Measurements from ENCODE around the gene TMEM266.

The TMEM266 gene

GRCh38 chr15:76206325-76206976 lies 146.7 kb downstream of the TMEM266 start:
- DNase-seq: peak; percentile 98
- H3K27me3 ChIP-seq: no peaks in the 10 kb centered on the region
- H3K4me3 ChIP-seq (ENCODE audit: low read depth, low read length): no peak overlapping the region
- TF ChIP-seq, protein P1, sequence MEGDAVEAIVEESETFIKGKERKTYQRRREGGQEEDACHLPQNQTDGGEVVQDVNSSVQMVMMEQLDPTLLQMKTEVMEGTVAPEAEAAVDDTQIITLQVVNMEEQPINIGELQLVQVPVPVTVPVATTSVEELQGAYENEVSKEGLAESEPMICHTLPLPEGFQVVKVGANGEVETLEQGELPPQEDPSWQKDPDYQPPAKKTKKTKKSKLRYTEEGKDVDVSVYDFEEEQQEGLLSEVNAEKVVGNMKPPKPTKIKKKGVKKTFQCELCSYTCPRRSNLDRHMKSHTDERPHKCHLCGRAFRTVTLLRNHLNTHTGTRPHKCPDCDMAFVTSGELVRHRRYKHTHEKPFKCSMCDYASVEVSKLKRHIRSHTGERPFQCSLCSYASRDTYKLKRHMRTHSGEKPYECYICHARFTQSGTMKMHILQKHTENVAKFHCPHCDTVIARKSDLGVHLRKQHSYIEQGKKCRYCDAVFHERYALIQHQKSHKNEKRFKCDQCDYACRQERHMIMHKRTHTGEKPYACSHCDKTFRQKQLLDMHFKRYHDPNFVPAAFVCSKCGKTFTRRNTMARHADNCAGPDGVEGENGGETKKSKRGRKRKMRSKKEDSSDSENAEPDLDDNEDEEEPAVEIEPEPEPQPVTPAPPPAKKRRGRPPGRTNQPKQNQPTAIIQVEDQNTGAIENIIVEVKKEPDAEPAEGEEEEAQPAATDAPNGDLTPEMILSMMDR (IDR thresholded peaks at IDR 0.05; ENCODE audit: low read depth, low read length): no peak
- peaks cover 16% of the 10 kb centered on the region for H3K36me3 ChIP-seq
- no peaks in the 10 kb centered on the region for H3K9me3 ChIP-seq
- H3K4me1 ChIP-seq: peaks cover 4% of the 10 kb centered on the region; the same call in 1 of the 2 replicates

DNA sequence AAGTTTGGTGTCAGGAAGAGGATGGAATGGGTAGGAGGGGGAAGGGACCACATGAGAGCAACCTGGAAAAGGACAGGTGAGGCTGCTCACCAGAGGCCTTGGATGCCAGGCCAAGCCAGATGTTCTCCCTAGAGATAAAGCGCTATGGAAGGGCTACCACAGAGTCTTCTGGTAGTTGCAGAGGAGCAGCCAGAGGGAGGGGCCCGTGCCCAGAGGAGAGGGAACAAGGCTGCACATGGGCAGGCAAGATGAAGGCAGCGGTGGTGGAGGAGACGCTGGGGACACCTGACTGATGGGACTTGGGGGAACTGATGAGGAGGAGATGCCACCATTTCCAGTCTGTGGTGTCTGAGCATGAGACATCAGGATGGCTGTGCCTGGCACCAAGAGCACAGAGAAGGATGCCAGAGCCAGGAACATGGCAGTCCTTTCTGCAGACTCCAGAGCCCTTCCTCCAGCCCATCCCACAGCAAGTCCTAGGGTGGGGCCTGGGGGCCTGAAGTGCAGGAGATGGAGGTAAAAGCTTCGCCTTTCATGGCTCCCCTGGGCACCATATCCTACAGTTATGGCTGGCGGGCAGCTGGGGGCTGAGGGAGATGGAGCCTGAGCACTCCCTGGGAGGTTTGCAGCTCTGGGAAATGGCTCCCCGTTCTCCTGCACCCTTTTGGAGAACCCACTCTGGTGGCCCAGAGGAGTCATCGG lies 148.4 kb downstream of the TMEM266 start:
- peaks cover 4% of the 10 kb centered on the region; the same call in 1 of the 2 replicates for H3K4me1 ChIP-seq
- H3K27me3 ChIP-seq: no peaks in the 10 kb centered on the region
- H3K4me3 ChIP-seq (ENCODE audit: low read depth, low read length): no peak overlapping the region
- TF ChIP-seq, protein P1 (IDR thresholded peaks at IDR 0.05; ENCODE audit: low read depth, low read length): no peak
- no peak for DNase-seq
- H3K9me3 ChIP-seq: no peaks in the 10 kb centered on the region
- peaks cover 20% of the 10 kb centered on the region for H3K36me3 ChIP-seq

- no peak overlapping the region for H3K4me3 ChIP-seq (ENCODE audit: low read depth, low read length)
- H3K36me3 ChIP-seq: peaks cover 27% of the 10 kb centered on the region
- no peaks in the 10 kb centered on the region for H3K27me3 ChIP-seq
- peak; percentile 25 for DNase-seq
- H3K9me3 ChIP-seq: no peaks in the 10 kb centered on the region
- peaks cover 4% of the 10 kb centered on the region; the same call in 1 of the 2 replicates for H3K4me1 ChIP-seq
- TF ChIP-seq, protein P1 (IDR thresholded peaks at IDR 0.05; ENCODE audit: low read depth, low read length): no peak
Measured at GRCh38 chr15:76208786-76209424, 149.1 kb downstream of the TMEM266 start.

- Histone ChIP-seq H3K27me3 (no peaks in the 10 kb centered on the region), H3K4me3 (ENCODE audit: low read depth, low read length) (no peak overlapping the region), H3K36me3 (peaks cover 29% of the 10 kb centered on the region), H3K9me3 (no peaks in the 10 kb centered on the region), H3K4me1 (peaks cover 4% of the 10 kb centered on the region; the same call in 1 of the 2 replicates)
- TF ChIP-seq, protein P1 (IDR thresholded peaks at IDR 0.05; ENCODE audit: low read depth, low read length): no peak
- DNase-seq: no peak
Measured at GRCh38 chr15:76209523-76209922, 149.7 kb downstream of the TMEM266 start.

GRCh38 chr15:76209942-76210341 lies 150.2 kb downstream of the TMEM266 start:
- Histone ChIP-seq H3K9me3 (no peaks in the 10 kb centered on the region), H3K36me3 (peaks cover 33% of the 10 kb centered on the region), H3K27me3 (no peaks in the 10 kb centered on the region), H3K4me1 (peaks cover 4% of the 10 kb centered on the region; the same call in 1 of the 2 replicates), H3K4me3 (ENCODE audit: low read depth, low read length) (no peak overlapping the region)
- TF ChIP-seq, protein P1 (IDR thresholded peaks at IDR 0.05; ENCODE audit: low read depth, low read length): no peak
- no peak for DNase-seq
